ENCODE measurements around the gene UNC93B1.

The UNC93B1 gene

GRCh38 chr11:68033708-68034045 is 29.8 kb upstream of the UNC93B1 start:
- Histone ChIP-seq H3K4me2 (ENCODE audit: insufficient read depth, low read length, poor library complexity, severe bottlenecking) (no peak overlapping the region), H2BK12ac (ENCODE audit: low read length) (no peak overlapping the region), H3K18ac (ENCODE audit: low read length) (no peak overlapping the region), H2BK15ac (ENCODE audit: low read length) (no peak overlapping the region), H2BK120ac (ENCODE audit: low read depth, low read length) (no peak overlapping the region), H3K36me3 (replicated peaks in 1 of 2; ENCODE audit: control insufficient read depth in 2 of 2, insufficient read depth in 2 of 2, low read length in 2 of 2) (peaks cover 26 to 42% of the 10 kb centered on the region in 2 donors), H3K9ac (ENCODE audit: low read depth, low read length, poor library complexity) (no peak overlapping the region), H3K23ac (ENCODE audit: low read depth, low read length, poor library complexity) (no peak overlapping the region), H4K91ac (ENCODE audit: low read depth, low read length, poor library complexity) (no peak overlapping the region), H4K8ac (ENCODE audit: low read depth, low read length) (no peak overlapping the region), H3K4me3 (ENCODE audit: low read length in 2 of 2) (no peak overlapping the region), H2AFZ (ENCODE audit: low read length) (no peak overlapping the region), H3K79me1 (ENCODE audit: low read depth, low read length) (peaks cover 20% of the 10 kb centered on the region), H3K27me3 (ENCODE audit: control insufficient read depth in 3 of 3, insufficient read depth in 3 of 3, low read depth in 1 of 3, low read length in 3 of 3) (no peaks in the 10 kb centered on the region), H3K4ac (ENCODE audit: low read length) (no peak overlapping the region), H3K4me1 (ENCODE audit: control insufficient read depth in 2 of 2, insufficient read depth in 1 of 2, low read depth in 1 of 2, low read length in 2 of 2) (peaks cover 19 to 26% of the 10 kb centered on the region in 2 donors), H3K27ac (replicated peaks; ENCODE audit: low read length) (no peak overlapping the region), H3K9me3 (replicated peaks in 1 of 2; ENCODE audit: control insufficient read depth in 2 of 2, insufficient read depth in 1 of 2, low read depth in 1 of 2, low read length in 2 of 2) (peaks cover 0 to 6% of the 10 kb centered on the region in 2 donors), H2BK5ac (ENCODE audit: low read length) (peak overlapping the region; percentile 13), H2AK5ac (ENCODE audit: low read depth, low read length) (no peak overlapping the region), H3K14ac (ENCODE audit: low read length) (no peak overlapping the region)
- no peak for DNase-seq (ENCODE audit: low spot score)
- no CpG with 5 or more reads among the region's 12 CpGs for WGBS, 2 donors (ENCODE audit: extremely low coverage in 2 of 2, insufficient read length in 2 of 2, insufficient replicate concordance in 1 of 2)

- Histone ChIP-seq H3K4me1 (ENCODE audit: control insufficient read depth in 2 of 2, insufficient read depth in 1 of 2, low read depth in 1 of 2, low read length in 2 of 2) (peaks cover 15 to 21% of the 10 kb centered on the region in 2 donors), H4K91ac (ENCODE audit: low read depth, low read length, poor library complexity) (no peak overlapping the region), H3K9ac (ENCODE audit: low read depth, low read length, poor library complexity) (peak overlapping the region; percentile 21), H2AFZ (ENCODE audit: low read length) (no peak overlapping the region), H2BK12ac (ENCODE audit: low read length) (no peak overlapping the region), H3K14ac (ENCODE audit: low read length) (no peak overlapping the region), H3K79me1 (ENCODE audit: low read depth, low read length) (peaks cover 20% of the 10 kb centered on the region), H3K9me3 (replicated peaks in 1 of 2; ENCODE audit: control insufficient read depth in 2 of 2, insufficient read depth in 1 of 2, low read depth in 1 of 2, low read length in 2 of 2) (peaks cover 0 to 6% of the 10 kb centered on the region in 2 donors), H2AK5ac (ENCODE audit: low read depth, low read length) (no peak overlapping the region), H3K4me3 (ENCODE audit: low read length in 2 of 2) (no peak overlapping the region), H2BK120ac (ENCODE audit: low read depth, low read length) (no peak overlapping the region), H3K23ac (ENCODE audit: low read depth, low read length, poor library complexity) (peak overlapping the region; percentile 5), H2BK15ac (ENCODE audit: low read length) (no peak overlapping the region), H3K4ac (ENCODE audit: low read length) (no peak overlapping the region), H3K36me3 (replicated peaks in 1 of 2; ENCODE audit: control insufficient read depth in 2 of 2, insufficient read depth in 2 of 2, low read length in 2 of 2) (peaks cover 26 to 42% of the 10 kb centered on the region in 2 donors), H3K27me3 (ENCODE audit: control insufficient read depth in 3 of 3, insufficient read depth in 3 of 3, low read depth in 1 of 3, low read length in 3 of 3) (no peaks in the 10 kb centered on the region), H3K4me2 (ENCODE audit: insufficient read depth, low read length, poor library complexity, severe bottlenecking) (no peak overlapping the region), H3K18ac (ENCODE audit: low read length) (no peak overlapping the region), H2BK5ac (ENCODE audit: low read length) (peak overlapping the region; percentile 13), H4K8ac (ENCODE audit: low read depth, low read length) (no peak overlapping the region), H3K27ac (replicated peaks; ENCODE audit: low read length) (no peak overlapping the region)
- no peak for DNase-seq (ENCODE audit: low spot score)
- no CpG with 5 or more reads among the region's 29 CpGs for WGBS, 2 donors (ENCODE audit: extremely low coverage in 2 of 2, insufficient read length in 2 of 2, insufficient replicate concordance in 1 of 2)
Measured at GRCh38 chr11:68032997-68033707, 29.3 kb upstream of the UNC93B1 start.

- H2BK5ac ChIP-seq (ENCODE audit: low read length) = no peak overlapping the region
- no peak overlapping the region for H4K8ac ChIP-seq (ENCODE audit: low read depth, low read length)
- no peak overlapping the region for H3K23ac ChIP-seq (ENCODE audit: low read depth, low read length, poor library complexity)
- no peak overlapping the region for H3K4me2 ChIP-seq (ENCODE audit: insufficient read depth, low read length, poor library complexity, severe bottlenecking)
- peaks cover 0 to 6% of the 10 kb centered on the region in 2 donors for H3K9me3 ChIP-seq (replicated peaks in 1 of 2; ENCODE audit: control insufficient read depth in 2 of 2, insufficient read depth in 1 of 2, low read depth in 1 of 2, low read length in 2 of 2)
- peaks cover 14% of the 10 kb centered on the region in 2 donors for H3K4me1 ChIP-seq (ENCODE audit: control insufficient read depth in 2 of 2, insufficient read depth in 1 of 2, low read depth in 1 of 2, low read length in 2 of 2)
- H3K79me1 ChIP-seq (ENCODE audit: low read depth, low read length) = peaks cover 20% of the 10 kb centered on the region
- H2AFZ ChIP-seq (ENCODE audit: low read length) = no peak overlapping the region
- H3K27me3 ChIP-seq (ENCODE audit: control insufficient read depth in 3 of 3, insufficient read depth in 3 of 3, low read depth in 1 of 3, low read length in 3 of 3) = no peaks in the 10 kb centered on the region
- H3K9ac ChIP-seq (ENCODE audit: low read depth, low read length, poor library complexity) = peak overlapping the region; percentile 7
- no peak overlapping the region for H3K18ac ChIP-seq (ENCODE audit: low read length)
- no peak overlapping the region for H2BK12ac ChIP-seq (ENCODE audit: low read length)
- no CpG with 5 or more reads among the region's 9 CpGs for WGBS, 2 donors (ENCODE audit: extremely low coverage in 2 of 2, insufficient read length in 2 of 2, insufficient replicate concordance in 1 of 2)
- peak overlapping the region; percentile 28 for H2AK5ac ChIP-seq (ENCODE audit: low read depth, low read length)
- peaks cover 24 to 42% of the 10 kb centered on the region in 2 donors for H3K36me3 ChIP-seq (replicated peaks in 1 of 2; ENCODE audit: control insufficient read depth in 2 of 2, insufficient read depth in 2 of 2, low read length in 2 of 2)
- H3K4ac ChIP-seq (ENCODE audit: low read length) = no peak overlapping the region
- peak overlapping the region; percentile 43 to 98 for H3K4me3 ChIP-seq (ENCODE audit: low read length in 2 of 2)
- no peak overlapping the region for H3K14ac ChIP-seq (ENCODE audit: low read length)
- no peak overlapping the region for H2BK120ac ChIP-seq (ENCODE audit: low read depth, low read length)
- H4K91ac ChIP-seq (ENCODE audit: low read depth, low read length, poor library complexity) = no peak overlapping the region
- DNase-seq (ENCODE audit: low spot score) = no peak
- no peak overlapping the region for H3K27ac ChIP-seq (replicated peaks; ENCODE audit: low read length)
- no peak overlapping the region for H2BK15ac ChIP-seq (ENCODE audit: low read length)
Measured at GRCh38 chr11:68032003-68032402, 28.1 kb upstream of the UNC93B1 start.

GRCh38 chr11:68031144-68031464 is 27.2 kb upstream of the UNC93B1 start:
- Histone ChIP-seq H3K18ac (ENCODE audit: low read length) (peak overlapping the region; percentile 100), H3K79me1 (ENCODE audit: low read depth, low read length) (peaks cover 19% of the 10 kb centered on the region), H4K91ac (ENCODE audit: low read depth, low read length, poor library complexity) (no peak overlapping the region), H2BK5ac (ENCODE audit: low read length) (peak overlapping the region; percentile 98), H3K9me3 (replicated peaks in 1 of 2; ENCODE audit: control insufficient read depth in 2 of 2, insufficient read depth in 1 of 2, low read depth in 1 of 2, low read length in 2 of 2) (peaks cover 0 to 6% of the 10 kb centered on the region in 2 donors), H2BK120ac (ENCODE audit: low read depth, low read length) (peak overlapping the region; percentile 61), H2AK5ac (ENCODE audit: low read depth, low read length) (peak overlapping the region; percentile 95), H3K4me1 (ENCODE audit: control insufficient read depth in 2 of 2, insufficient read depth in 1 of 2, low read depth in 1 of 2, low read length in 2 of 2) (peaks cover 14% of the 10 kb centered on the region in 2 donors), H3K9ac (ENCODE audit: low read depth, low read length, poor library complexity) (peak overlapping the region; percentile 100), H3K27ac (replicated peaks; ENCODE audit: low read length) (peak overlapping the region; percentile 58), H3K23ac (ENCODE audit: low read depth, low read length, poor library complexity) (peak overlapping the region; percentile 99), H2BK15ac (ENCODE audit: low read length) (peak overlapping the region; percentile 93), H3K4ac (ENCODE audit: low read length) (peak overlapping the region; percentile 31), H2BK12ac (ENCODE audit: low read length) (peak overlapping the region; percentile 64), H3K27me3 (ENCODE audit: control insufficient read depth in 3 of 3, insufficient read depth in 3 of 3, low read depth in 1 of 3, low read length in 3 of 3) (no peaks in the 10 kb centered on the region), H3K36me3 (replicated peaks in 1 of 2; ENCODE audit: control insufficient read depth in 2 of 2, insufficient read depth in 2 of 2, low read length in 2 of 2) (peaks cover 22 to 35% of the 10 kb centered on the region in 2 donors), H3K4me3 (ENCODE audit: low read length in 2 of 2) (peak overlapping the region; percentile 92 to 98), H4K8ac (ENCODE audit: low read depth, low read length) (no peak overlapping the region), H2AFZ (ENCODE audit: low read length) (peak overlapping the region; percentile 95), H3K14ac (ENCODE audit: low read length) (peak overlapping the region; percentile 31), H3K4me2 (ENCODE audit: insufficient read depth, low read length, poor library complexity, severe bottlenecking) (peak overlapping the region; percentile 86)
- no CpG with 5 or more reads among the region's 10 CpGs for WGBS, 2 donors (ENCODE audit: extremely low coverage in 2 of 2, insufficient read length in 2 of 2, insufficient replicate concordance in 1 of 2)
- DNase-seq (ENCODE audit: low spot score) = no peak
